SK-N-SH (cell line): ENCODE results near the gene NR5A1. TPM values are rescaled to one million over a fixed set of nuclear protein-coding genes. Genes with fewer than 3 reads are reported as not detected.

Experiments used
- CTCF ChIA-PET: fragments of 300-600, 350-600 bp; formaldehyde crosslinking; extraction: SDS; loops from one replicate; lab custom pipeline; 2021; lab: Yijun Ruan, JAX
- POLR2A ChIA-PET: fragments of 350-600 bp; sonication (Branson Sonifier 250); formaldehyde crosslinking; extraction: SDS; loops from one replicate; lab custom pipeline; 2020; ENCODE audit warnings: antibody characterized with exemption, inconsistent platforms; lab: Yijun Ruan, JAX
- DNase-seq: peaks from one replicate; pipeline ENCODE4 v3.0.0; 2012
- H2AFZ ChIP-seq: fragments of 200-600 bp; sonication (generic); 2 replicates; pipeline ENCODE4 v1.8.1; 2016; ENCODE audit warnings: antibody characterized with exemption, mild to moderate bottlenecking, low read depth
- H3F3A ChIP-seq: fragments of 200-600 bp; sonication (generic); replicated peaks from 2 replicates; pipeline ENCODE3; 2016; ENCODE audit warnings: antibody characterized with exemption, mild to moderate bottlenecking; ENCODE audit not compliant: insufficient read depth
- H3K27ac ChIP-seq, 2 experiments: fragments of 200-500 bp in 1 of 2; fragments of 200-600 bp in 1 of 2; sonication (Bioruptor generic) in 1 of 2; sonication (generic), shearing (Covaris generic) in 1 of 2; 2 replicates each; pipeline versions ENCODE4 v1.5.1 to v1.6.1; 2014 to 2016; ENCODE audit warnings: low read depth in 2 of 2, inconsistent platforms in 1 of 2, low read length in 1 of 2, mild to moderate bottlenecking in 1 of 2, mixed read lengths in 1 of 2
- H3K27me3 ChIP-seq: fragments of 200-600 bp; sonication (generic), shearing (Covaris generic); 2 replicates; pipeline ENCODE4 v1.6.1; 2016; ENCODE audit warnings: mixed run types; ENCODE audit not compliant: insufficient read depth
- H3K36me3 ChIP-seq, 2 experiments: fragments of 200-500 bp in 1 of 2; fragments of 200-600 bp in 1 of 2; sonication (Bioruptor generic) in 1 of 2; sonication (generic) in 1 of 2; replicated peaks in 1 of 2; 2 replicates each; pipeline versions ENCODE3 to v1.5.1; 2014 to 2016; ENCODE audit warnings: low read length in 1 of 2, mild to moderate bottlenecking in 1 of 2; ENCODE audit not compliant: insufficient read depth in 2 of 2, control insufficient read depth in 1 of 2
- H3K4me1 ChIP-seq, 2 experiments: fragments of 200-500 bp in 1 of 2; fragments of 200-600 bp in 1 of 2; sonication (Bioruptor generic) in 1 of 2; sonication (generic), shearing (Covaris generic) in 1 of 2; 2 replicates each; pipeline versions ENCODE4 v1.5.1 to v1.6.1; 2014 to 2016; ENCODE audit warnings: low read depth in 1 of 2, low read length in 1 of 2, mixed run types in 1 of 2; ENCODE audit not compliant: insufficient read depth in 2 of 2, control insufficient read depth in 1 of 2
- H3K4me2 ChIP-seq: fragments of 200-600 bp; sonication (generic), shearing (Covaris generic); 2 replicates; pipeline ENCODE4 v1.6.1; 2017; ENCODE audit warnings: mixed run types
- H3K4me3 ChIP-seq, 2 experiments: fragments of 200-500 bp in 1 of 2; fragments of 200-600 bp in 1 of 2; sonication (Bioruptor generic) in 1 of 2; sonication (generic), shearing (Covaris generic) in 1 of 2; 2 replicates each; pipeline versions ENCODE4 v1.5.1 to v1.8.1; 2014 to 2016; ENCODE audit warnings: low read depth in 2 of 2, inconsistent platforms in 1 of 2, low read length in 1 of 2, mild to moderate bottlenecking in 1 of 2, mixed read lengths in 1 of 2, moderate library complexity in 1 of 2
- H3K79me2 ChIP-seq: fragments of 200-600 bp; sonication (generic); 2 replicates; pipeline ENCODE4 v1.8.1; 2017; ENCODE audit warnings: mild to moderate bottlenecking; ENCODE audit not compliant: insufficient read depth
- H3K9ac ChIP-seq: fragments of 200-600 bp; sonication (generic); 2 replicates; pipeline ENCODE4 v1.6.1; 2017; ENCODE audit warnings: mixed run types
- H3K9me2 ChIP-seq: fragments of 200-600 bp; sonication (generic); 2 replicates; pipeline ENCODE4 v1.6.1; 2017; ENCODE audit warnings: mixed run types
- H3K9me3 ChIP-seq: fragments of 200-600 bp; sonication (generic); 2 replicates; pipeline ENCODE4 v1.6.1; 2017; ENCODE audit warnings: mixed run types, mild to moderate bottlenecking, moderate library complexity
- H4K20me1 ChIP-seq: fragments of 200-600 bp; sonication (generic); 2 replicates; pipeline ENCODE4 v1.6.1; 2017; ENCODE audit warnings: mild to moderate bottlenecking, mixed run types; ENCODE audit not compliant: insufficient read depth
- CHD2 ChIP-seq: fragments of 150-350 bp; IDR thresholded peaks from 2 replicates; pipeline ENCODE4 v1.6.1; 2018; ENCODE audit warnings: low read length; ENCODE audit not compliant: partially characterized antibody
- EP300 ChIP-seq, 2 experiments: IDR thresholded peaks; 2 replicates each; pipeline versions ENCODE4 v1.4.0 to v1.6.1; 2012; ENCODE audit warnings: borderline replicate concordance in 1 of 2, low read depth in 1 of 2, low read length in 1 of 2
- EZH2phosphoT487 ChIP-seq: fragments of 200-600 bp; sonication (generic); IDR thresholded peaks from 2 replicates; pipeline ENCODE4 v1.6.1; 2017; ENCODE audit warnings: low read depth, mixed run types, mild to moderate bottlenecking, antibody characterized with exemption, moderate library complexity, borderline replicate concordance
- FOXJ3 ChIP-seq: sonication (generic); formaldehyde crosslinking; IDR thresholded peaks from 2 replicates; pipeline ENCODE4 v1.5.1; 2020; ENCODE audit warnings: mild to moderate bottlenecking, missing genetic modification reagents
- GABPA ChIP-seq: IDR thresholded peaks from 2 replicates; pipeline ENCODE4 v1.4.0; 2012; ENCODE audit warnings: low read depth, mild to moderate bottlenecking
- MEF2A ChIP-seq: IDR thresholded peaks from 2 replicates; pipeline ENCODE4 v1.4.0; 2012; ENCODE audit warnings: low read depth, borderline replicate concordance
- MXI1 ChIP-seq: IDR thresholded peaks from 2 replicates; pipeline ENCODE4 v1.6.1; 2012; ENCODE audit warnings: mild to moderate bottlenecking, low read depth, low read length, improper control_type of control experiment
- NFIC ChIP-seq: IDR thresholded peaks from 2 replicates; pipeline ENCODE4 v1.4.0; 2012; ENCODE audit warnings: borderline replicate concordance
- NRF1 ChIP-seq: IDR thresholded peaks from 2 replicates; pipeline ENCODE4 v1.6.1; 2012; ENCODE audit warnings: low read depth, mild to moderate bottlenecking, low read length
- PBX3 ChIP-seq: IDR thresholded peaks from 2 replicates; pipeline ENCODE4; 2012
- RAD21 ChIP-seq: IDR thresholded peaks from 2 replicates; pipeline ENCODE4 v1.6.1; 2012; ENCODE audit warnings: mild to moderate bottlenecking, low read length
- RCOR1 ChIP-seq: fragments of 150-350 bp; IDR thresholded peaks from 2 replicates; pipeline ENCODE4 v1.6.1; 2017; ENCODE audit warnings: antibody characterized with exemption, low read length
- RFX5 ChIP-seq: IDR thresholded peaks from 2 replicates; pipeline ENCODE4 v1.6.1; 2012; ENCODE audit warnings: mild to moderate bottlenecking, improper control_type of control experiment, low read length
- RXRA ChIP-seq: IDR thresholded peaks from 2 replicates; pipeline ENCODE4 v1.4.0; 2012; ENCODE audit warnings: low read depth, mild to moderate bottlenecking, borderline replicate concordance
- TAF1 ChIP-seq: IDR thresholded peaks from 2 replicates; pipeline ENCODE4 v1.6.1; 2012; ENCODE audit warnings: low read depth, mild to moderate bottlenecking, low read length, moderate library complexity, borderline replicate concordance
- ZBTB33 ChIP-seq: IDR thresholded peaks from 2 replicates; pipeline ENCODE4 v1.4.0; 2012; ENCODE audit warnings: low read depth, borderline replicate concordance
- WGBS: methylation state at CpG from one replicate; pipeline ENCODE4 v1.1.6; 2017; ENCODE audit warnings: low lambda C conversion rate; 5-methylcytosine and 5-hydroxymethylcytosine counted together
- polyA plus RNA-seq, 3 experiments: library from polyadenylated mRNA; depleted of rRNA; stranded (reverse); fragments of >200 nt; gene quantifications; 2 replicates each; pipeline ENCODE4 v1.2.3, GENCODE V29; 2012
- TF ChIP-seq, protein P1 (sequence below): fragments of 150-350 bp; IDR thresholded peaks from 2 replicates; pipeline ENCODE4 v1.6.1; 2017; ENCODE audit warnings: antibody characterized with exemption, low read length, low read depth, borderline replicate concordance
- TF ChIP-seq, protein P2 (sequence below): IDR thresholded peaks from 2 replicates; pipeline ENCODE4 v1.6.1; 2012; ENCODE audit warnings: mild to moderate bottlenecking, low read depth, low read length, moderate library complexity
- TF ChIP-seq, protein P3 (sequence below): IDR thresholded peaks from 2 replicates; pipeline ENCODE4 v1.4.0; 2012; ENCODE audit warnings: low read depth

Gene NR5A1
- polyA plus RNA-seq, 1 of the 3 experiments (the other 2 are of a cell fraction): not detected

DNA sequence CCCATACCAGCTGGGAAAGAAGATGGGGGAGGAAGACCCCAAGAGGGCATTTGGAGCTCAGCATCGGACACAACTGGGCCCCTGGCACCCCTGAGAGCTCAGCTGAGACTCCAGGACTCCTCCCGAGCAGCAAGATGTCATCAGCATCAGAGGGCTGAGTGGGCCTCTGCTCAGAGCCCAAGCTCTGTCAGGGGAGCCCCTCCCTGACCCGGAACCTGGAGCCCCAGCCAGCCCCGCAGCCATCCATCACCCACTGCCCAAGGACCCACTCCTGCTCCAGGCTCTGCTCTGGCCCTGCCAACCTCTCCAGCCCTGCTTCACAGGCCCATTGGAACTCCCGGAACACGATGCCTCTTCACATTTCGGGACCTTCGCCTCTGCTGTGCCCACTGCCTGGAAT is 9.8 kb downstream of the NR5A1 start:
- WGBS: 85% methylated on average over 5 of the region's 8 CpGs
- CTCF ChIA-PET: interaction anchor here (1.3 to 1.7 kb wide), 5 partner anchors 16 to 110 kb away, joined by 3 to 5 read pairs (median 3); no protein-coding TSS in a partner anchor

More for the DNA sequence above, 9.8 kb downstream of the NR5A1 start:
- no peaks in the 10 kb centered on the region for H3K4me1 ChIP-seq
- H3K9me2 ChIP-seq: no peaks in the 10 kb centered on the region
- no peaks in the 10 kb centered on the region for H3K36me3 ChIP-seq
- H3K27ac ChIP-seq: no peak overlapping the region
- no peak overlapping the region for H2AFZ ChIP-seq
- no peak overlapping the region for H3K4me3 ChIP-seq
- H3K9ac ChIP-seq: no peak overlapping the region
- H3K9me3 ChIP-seq: no peaks in the 10 kb centered on the region
- H3K79me2 ChIP-seq: no peaks in the 10 kb centered on the region
- H3K27me3 ChIP-seq: peaks cover 19% of the 10 kb centered on the region
- H3K4me2 ChIP-seq: no peak overlapping the region
- no peaks in the 10 kb centered on the region for H3F3A ChIP-seq
- TF ChIP-seq EZH2phosphoT487 (no peak), NRF1 (no peak), CHD2 (no peak), NFIC (no peak), EP300 (IDR thresholded peaks at IDR 0.05; ENCODE audit: borderline replicate concordance in 1 of 2, low read depth in 1 of 2, low read length in 1 of 2) (no peak), PBX3 (no peak), MXI1 (no peak), RFX5 (no peak), TAF1 (no peak), RXRA (no peak), ZBTB33 (no peak), RCOR1 (no peak), FOXJ3 (CRISPR knock-in tag) (no peak), MEF2A (no peak), GABPA (no peak), RAD21 (no peak)
- TF ChIP-seq, protein P1, sequence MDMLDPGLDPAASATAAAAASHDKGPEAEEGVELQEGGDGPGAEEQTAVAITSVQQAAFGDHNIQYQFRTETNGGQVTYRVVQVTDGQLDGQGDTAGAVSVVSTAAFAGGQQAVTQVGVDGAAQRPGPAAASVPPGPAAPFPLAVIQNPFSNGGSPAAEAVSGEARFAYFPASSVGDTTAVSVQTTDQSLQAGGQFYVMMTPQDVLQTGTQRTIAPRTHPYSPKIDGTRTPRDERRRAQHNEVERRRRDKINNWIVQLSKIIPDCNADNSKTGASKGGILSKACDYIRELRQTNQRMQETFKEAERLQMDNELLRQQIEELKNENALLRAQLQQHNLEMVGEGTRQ: no peak
- TF ChIP-seq, protein P2, sequence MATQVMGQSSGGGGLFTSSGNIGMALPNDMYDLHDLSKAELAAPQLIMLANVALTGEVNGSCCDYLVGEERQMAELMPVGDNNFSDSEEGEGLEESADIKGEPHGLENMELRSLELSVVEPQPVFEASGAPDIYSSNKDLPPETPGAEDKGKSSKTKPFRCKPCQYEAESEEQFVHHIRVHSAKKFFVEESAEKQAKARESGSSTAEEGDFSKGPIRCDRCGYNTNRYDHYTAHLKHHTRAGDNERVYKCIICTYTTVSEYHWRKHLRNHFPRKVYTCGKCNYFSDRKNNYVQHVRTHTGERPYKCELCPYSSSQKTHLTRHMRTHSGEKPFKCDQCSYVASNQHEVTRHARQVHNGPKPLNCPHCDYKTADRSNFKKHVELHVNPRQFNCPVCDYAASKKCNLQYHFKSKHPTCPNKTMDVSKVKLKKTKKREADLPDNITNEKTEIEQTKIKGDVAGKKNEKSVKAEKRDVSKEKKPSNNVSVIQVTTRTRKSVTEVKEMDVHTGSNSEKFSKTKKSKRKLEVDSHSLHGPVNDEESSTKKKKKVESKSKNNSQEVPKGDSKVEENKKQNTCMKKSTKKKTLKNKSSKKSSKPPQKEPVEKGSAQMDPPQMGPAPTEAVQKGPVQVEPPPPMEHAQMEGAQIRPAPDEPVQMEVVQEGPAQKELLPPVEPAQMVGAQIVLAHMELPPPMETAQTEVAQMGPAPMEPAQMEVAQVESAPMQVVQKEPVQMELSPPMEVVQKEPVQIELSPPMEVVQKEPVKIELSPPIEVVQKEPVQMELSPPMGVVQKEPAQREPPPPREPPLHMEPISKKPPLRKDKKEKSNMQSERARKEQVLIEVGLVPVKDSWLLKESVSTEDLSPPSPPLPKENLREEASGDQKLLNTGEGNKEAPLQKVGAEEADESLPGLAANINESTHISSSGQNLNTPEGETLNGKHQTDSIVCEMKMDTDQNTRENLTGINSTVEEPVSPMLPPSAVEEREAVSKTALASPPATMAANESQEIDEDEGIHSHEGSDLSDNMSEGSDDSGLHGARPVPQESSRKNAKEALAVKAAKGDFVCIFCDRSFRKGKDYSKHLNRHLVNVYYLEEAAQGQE: no peak
- TF ChIP-seq, protein P3, sequence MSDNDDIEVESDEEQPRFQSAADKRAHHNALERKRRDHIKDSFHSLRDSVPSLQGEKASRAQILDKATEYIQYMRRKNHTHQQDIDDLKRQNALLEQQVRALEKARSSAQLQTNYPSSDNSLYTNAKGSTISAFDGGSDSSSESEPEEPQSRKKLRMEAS: no peak
- no peaks in the 10 kb centered on the region for H4K20me1 ChIP-seq
- DNase-seq: no peak
- POLR2A ChIA-PET: no interaction called here
